ENCODE measurements around the gene APOBEC3A. TPM values are rescaled to one million over a fixed set of nuclear protein-coding genes. Genes with fewer than 3 reads are reported as not detected.
"Not testable (repeated sequence)": the region's sequence is repeated elsewhere in the genome, so short reads cannot be mapped to it uniquely, and the experiment has no call there.

APOBEC3A gene
- total and polyA plus RNA-seq, 10 of the 15 experiments (the other 5 are each of a cell fraction or from before 2014, with no cell fraction given): 0.20 TPM; not detected in 9

DNA sequence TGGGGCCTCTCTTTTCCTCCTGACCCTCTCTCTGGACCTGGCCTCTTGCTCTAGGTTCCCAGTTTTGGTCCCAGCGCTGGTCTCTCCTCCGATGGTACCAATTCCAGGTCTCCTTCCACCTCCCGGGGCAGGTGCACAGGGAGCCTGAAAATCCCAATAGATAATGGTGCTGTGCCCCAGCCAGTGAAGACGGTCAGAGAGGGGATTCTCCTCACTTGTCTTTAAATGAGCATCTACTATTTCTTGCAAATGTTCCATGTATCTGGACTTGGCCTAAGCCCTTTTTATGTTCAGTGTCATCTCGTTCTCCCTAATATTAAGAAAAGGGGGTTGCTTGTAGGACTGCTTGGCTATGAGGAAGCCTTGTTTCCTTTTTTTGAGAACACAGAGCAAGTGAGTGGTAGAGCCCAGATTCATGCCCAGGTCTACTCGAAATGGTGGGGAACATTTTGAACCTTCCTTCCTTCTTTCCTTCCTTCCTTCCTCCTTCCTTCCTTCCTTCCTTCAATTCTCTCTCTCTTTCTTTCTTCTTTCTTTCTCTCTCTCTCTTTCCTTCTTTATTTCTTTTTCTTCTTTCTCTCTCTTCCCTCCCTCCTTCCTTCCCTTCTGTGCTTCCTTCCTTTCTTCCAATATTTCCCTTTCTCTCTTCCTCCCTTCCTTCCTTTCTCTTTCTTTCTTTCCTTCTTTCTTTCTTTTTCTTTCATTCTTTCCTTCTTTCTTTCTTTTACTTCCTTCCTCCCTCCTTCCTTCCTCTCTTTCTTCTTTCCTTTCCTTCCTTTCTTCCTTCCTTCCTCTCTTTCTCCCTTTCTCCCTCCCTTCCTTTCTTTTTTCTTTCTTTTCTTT lies 620 bp downstream of the APOBEC3A start:
- no peak overlapping the region for H3K4me2 ChIP-seq (ENCODE audit: control insufficient read depth, insufficient read depth)
- SMC1A ChIA-PET (ENCODE audit: uncharacterized antibody, unreplicated experiment): no interaction called here
- POLR2A ChIA-PET: no interaction called here
- H3K79me2 ChIP-seq (ENCODE audit: control insufficient read depth, insufficient read depth, low read length): no peaks in the 10 kb centered on the region
- no peaks in the 10 kb centered on the region for H3K36me3 ChIP-seq (ENCODE audit: control insufficient read depth in 2 of 2, insufficient read depth in 2 of 2, low read length in 1 of 2)
- H3K9ac ChIP-seq (ENCODE audit: control insufficient read depth, insufficient read depth, low read length): no peak overlapping the region
- H3K27me3 ChIP-seq (replicated peaks in 1 of 2; ENCODE audit: control insufficient read depth in 2 of 2, insufficient read depth in 2 of 2, low read length in 1 of 2): no peaks in the 10 kb centered on the region
- in situ Hi-C loops (cut with MboI): no loop called here
- ATAC-seq: no peak
- no peaks in the 10 kb centered on the region for H4K20me1 ChIP-seq (ENCODE audit: control insufficient read depth, insufficient read depth)
- no peak overlapping the region for H3K27ac ChIP-seq (ENCODE audit: control insufficient read depth, insufficient read depth)
- BruUV-seq (replicated peaks): no TSS peak
- 54% methylated on average over 6 of the region's 6 CpGs for WGBS (ENCODE audit: insufficient coverage, insufficient replicate concordance, low lambda C conversion rate, missing lambda C conversion rate)
- intact Hi-C loops (cut with micrococcal nuclease; ENCODE audit: unreplicated experiment): no loop called here
- H3K4me3 ChIP-seq: no peak overlapping the region
- no peak overlapping the region for H2AFZ ChIP-seq (ENCODE audit: control insufficient read depth, low read depth, low read length)
- RAD21 ChIA-PET (ENCODE audit: unreplicated experiment): no interaction called here
- no peak for FAIRE-seq
- DNase-seq (ENCODE audit: low read depth, low spot score): no peak
- no peaks in the 10 kb centered on the region for H3K9me3 ChIP-seq (replicated peaks; ENCODE audit: control insufficient read depth, insufficient read depth, low read length)
- TF ChIP-seq NBN (IDR thresholded peaks at IDR 0.05) (no peak), GATAD2B (conservative IDR thresholded peaks at IDR 0.05; ENCODE audit: low read depth) (no peak), MTA2 (IDR thresholded peaks at IDR 0.05; ENCODE audit: low read depth) (0 out of 2 replicates have a peak, but pooled peaks have one; percentile 11)
- H3K4me1 ChIP-seq (ENCODE audit: control insufficient read depth, insufficient read depth, low read length): peaks cover 23% of the 10 kb centered on the region
- CTCF ChIA-PET: no interaction called here

DNA sequence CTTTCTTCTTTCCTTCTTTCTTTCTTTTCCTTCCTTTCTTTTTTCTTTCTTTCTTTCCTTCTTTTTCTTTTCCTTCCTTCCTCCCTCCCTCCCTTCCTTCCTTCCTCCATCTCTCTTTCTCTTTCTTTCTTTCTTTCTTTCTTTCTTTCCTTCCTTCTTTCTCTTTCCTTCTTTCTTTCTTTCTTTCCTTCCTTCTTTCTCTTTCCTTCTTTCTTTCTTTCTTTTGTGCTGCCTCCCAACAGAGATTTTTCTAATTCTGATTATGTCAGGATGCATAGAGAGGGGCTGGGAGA lies 1.2 kb downstream of the APOBEC3A start:
- SMC1A ChIA-PET (ENCODE audit: uncharacterized antibody, unreplicated experiment); H3K36me3 ChIP-seq (ENCODE audit: control insufficient read depth in 2 of 2, insufficient read depth in 2 of 2, low read length in 1 of 2); H3K79me2 ChIP-seq (ENCODE audit: control insufficient read depth, insufficient read depth, low read length); ATAC-seq; FAIRE-seq; intact Hi-C loops (cut with micrococcal nuclease; ENCODE audit: unreplicated experiment); H4K20me1 ChIP-seq (ENCODE audit: control insufficient read depth, insufficient read depth); DNase-seq (ENCODE audit: low read depth, low spot score); H3K9me3 ChIP-seq (replicated peaks; ENCODE audit: control insufficient read depth, insufficient read depth, low read length); H3K27me3 ChIP-seq (replicated peaks in 1 of 2; ENCODE audit: control insufficient read depth in 2 of 2, insufficient read depth in 2 of 2, low read length in 1 of 2); RAD21 ChIA-PET (ENCODE audit: unreplicated experiment); BruUV-seq (replicated peaks); H3K27ac ChIP-seq (ENCODE audit: control insufficient read depth, insufficient read depth); H2AFZ ChIP-seq (ENCODE audit: control insufficient read depth, low read depth, low read length); CTCF ChIA-PET; H3K4me2 ChIP-seq (ENCODE audit: control insufficient read depth, insufficient read depth); H3K4me3 ChIP-seq; in situ Hi-C loops (cut with MboI); POLR2A ChIA-PET; H3K9ac ChIP-seq (ENCODE audit: control insufficient read depth, insufficient read depth, low read length): not testable (repeated sequence)
- peaks cover 17% of the 10 kb centered on the region for H3K4me1 ChIP-seq (ENCODE audit: control insufficient read depth, insufficient read depth, low read length)
